RWPE2 (cell line): ENCODE measurements around the gene SYNGR1.

Experiments
- ATAC-seq: fragments of 200-7000 bp; cut with Tn5 transposase; 3 replicates; pipeline ENCODE4 v1.9.1; 2021; ENCODE audit warnings: low read depth
- DNase-seq: peaks from one replicate; pipeline ENCODE4 v3.0.0-alpha.2; 2020; ENCODE audit warnings: low spot score
- H3K27ac ChIP-seq: fragments of 450-650 bp; 2 replicates; pipeline ENCODE4 v1.5.1; 2017; ENCODE audit warnings: mild to moderate bottlenecking; ENCODE audit not compliant: poor library complexity, severe bottlenecking
- H3K27me3 ChIP-seq: fragments of 250-450 bp; sonication (Bioruptor Pico); 2 replicates; pipeline ENCODE4 v1.5.1; 2021; ENCODE audit warnings: mild to moderate bottlenecking, moderate library complexity; ENCODE audit not compliant: insufficient read depth, poor library complexity, severe bottlenecking
- H3K36me3 ChIP-seq: fragments of 250-450 bp; sonication (Bioruptor Pico); 2 replicates; pipeline ENCODE4 v1.5.1; 2020; ENCODE audit warnings: low read depth, mild to moderate bottlenecking, moderate library complexity
- H3K4me1 ChIP-seq: fragments of 250-450 bp; sonication (Bioruptor Pico); 2 replicates; pipeline ENCODE4 v1.5.1; 2021; ENCODE audit warnings: mild to moderate bottlenecking, moderate library complexity; ENCODE audit not compliant: insufficient read depth, poor library complexity, severe bottlenecking
- H3K4me3 ChIP-seq: fragments of 250-450 bp; sonication (Bioruptor Pico); 2 replicates; pipeline ENCODE4 v1.5.1; 2021; ENCODE audit warnings: mild to moderate bottlenecking, moderate library complexity; ENCODE audit not compliant: severe bottlenecking
- H3K9me3 ChIP-seq: fragments of 250-450 bp; sonication (Bioruptor Pico); 2 replicates; pipeline ENCODE4 v1.5.1; 2021; ENCODE audit warnings: mild to moderate bottlenecking, moderate library complexity; ENCODE audit not compliant: severe bottlenecking
- CTCF ChIP-seq: fragments of 450-650 bp; IDR thresholded peaks from one replicate; pipeline ENCODE4 v1.5.1; 2017; ENCODE audit warnings: mild to moderate bottlenecking, moderate library complexity; ENCODE audit not compliant: poor library complexity, severe bottlenecking

The SYNGR1 gene

GRCh38 chr22:39369586-39369985, 19.8 kb downstream of the SYNGR1 start:
- TF ChIP-seq CTCF: no peak
- ATAC-seq: no peak
- H3K27ac ChIP-seq: no peak overlapping the region

GRCh38 chr22:39371732-39372131, 21.9 kb downstream of the SYNGR1 start:
- DNase-seq (no peak), ATAC-seq (no peak)
- H3K4me3 ChIP-seq: no peak overlapping the region
- no peaks in the 10 kb centered on the region for H3K4me1 ChIP-seq
- no peaks in the 10 kb centered on the region for H3K27me3 ChIP-seq
- TF ChIP-seq CTCF: no peak
- no peaks in the 10 kb centered on the region for H3K36me3 ChIP-seq
- no peaks in the 10 kb centered on the region for H3K9me3 ChIP-seq
- H3K27ac ChIP-seq: no peak overlapping the region

More at GRCh38 chr22:39369586-39369985, 19.8 kb downstream of the SYNGR1 start:
- Histone ChIP-seq H3K4me3 (no peak overlapping the region), H3K36me3 (no peaks in the 10 kb centered on the region), H3K4me1 (no peaks in the 10 kb centered on the region), H3K27me3 (no peaks in the 10 kb centered on the region), H3K9me3 (no peaks in the 10 kb centered on the region)
- no peak for DNase-seq

DNA sequence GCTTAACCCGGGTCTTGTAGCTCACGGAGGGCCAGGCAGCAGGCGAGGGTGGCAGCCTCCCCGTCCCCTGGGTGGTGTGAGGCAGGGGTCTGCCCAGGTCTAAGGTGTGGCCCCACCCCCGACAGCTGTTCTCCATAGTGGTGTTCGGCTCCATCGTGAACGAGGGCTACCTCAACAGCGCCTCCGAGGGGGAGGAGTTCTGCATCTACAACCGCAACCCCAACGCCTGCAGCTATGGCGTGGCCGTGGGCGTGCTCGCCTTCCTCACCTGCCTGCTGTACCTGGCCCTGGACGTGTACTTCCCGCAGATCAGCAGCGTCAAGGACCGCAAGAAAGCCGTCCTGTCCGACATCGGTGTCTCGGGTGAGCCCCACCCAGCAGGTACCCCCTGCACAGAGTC, 24.4 kb downstream of the SYNGR1 start:
- ATAC-seq (no peak), DNase-seq (no peak)
- Histone ChIP-seq H3K9me3 (no peaks in the 10 kb centered on the region), H3K27ac (no peak overlapping the region), H3K36me3 (no peaks in the 10 kb centered on the region), H3K27me3 (no peaks in the 10 kb centered on the region), H3K4me3 (no peak overlapping the region), H3K4me1 (no peaks in the 10 kb centered on the region)
- no peak for TF ChIP-seq CTCF

- no peak for TF ChIP-seq CTCF
- H3K4me1 ChIP-seq: no peaks in the 10 kb centered on the region
Measured at GRCh38 chr22:39374801-39375200, 25.0 kb downstream of the SYNGR1 start.

GRCh38 chr22:39375646-39376045, 25.9 kb downstream of the SYNGR1 start:
- no peaks in the 10 kb centered on the region for H3K27me3 ChIP-seq
- no peak for DNase-seq
- no peaks in the 10 kb centered on the region for H3K4me1 ChIP-seq
- no peak for ATAC-seq
- H3K4me3 ChIP-seq: no peak overlapping the region
- no peaks in the 10 kb centered on the region for H3K36me3 ChIP-seq
- TF ChIP-seq CTCF: no peak
- no peak overlapping the region for H3K27ac ChIP-seq
- no peaks in the 10 kb centered on the region for H3K9me3 ChIP-seq

More at GRCh38 chr22:39374801-39375200, 25.0 kb downstream of the SYNGR1 start:
- ATAC-seq (no peak), DNase-seq (no peak)
- Histone ChIP-seq H3K9me3 (no peaks in the 10 kb centered on the region), H3K36me3 (no peaks in the 10 kb centered on the region), H3K27ac (no peak overlapping the region), H3K27me3 (no peaks in the 10 kb centered on the region), H3K4me3 (no peak overlapping the region)
